ENCODE data around the gene KAT7.
"Not testable (repeated sequence)": the region's sequence is repeated elsewhere in the genome, so short reads cannot be mapped to it uniquely, and the experiment has no call there.

KAT7 gene

GRCh38 chr17:49788478-49789242, at the start of gene KAT7:
TSS of gene KAT7 (plus strand) at chr17:49788681. CDS start at chr17:49788835, 154 bp downstream.
- DNase-seq (ENCODE audit: low read depth) = peak; percentile 97

GRCh38 chr17:49739641-49740271, 48.7 kb upstream of the KAT7 start:
- peak; percentile 79 for DNase-seq (ENCODE audit: low read depth)

GRCh38 chr17:49741009-49741691, 47.3 kb upstream of the KAT7 start:
- DNase-seq (ENCODE audit: low read depth) = no peak

- no peak for DNase-seq (ENCODE audit: low read depth)
Observed at GRCh38 chr17:49741692-49742076, 46.8 kb upstream of the KAT7 start.

- DNase-seq (ENCODE audit: low read depth) = no peak
Observed at GRCh38 chr17:49742166-49742638, 46.3 kb upstream of the KAT7 start.

GRCh38 chr17:49745175-49746139, 43.0 kb upstream of the KAT7 start:
- no peak for DNase-seq (ENCODE audit: low read depth)

GRCh38 chr17:49746791-49747490, 41.5 kb upstream of the KAT7 start:
- DNase-seq (ENCODE audit: low read depth) = no peak

- no peak for DNase-seq (ENCODE audit: low read depth)
Observed at GRCh38 chr17:49747632-49748031, 40.8 kb upstream of the KAT7 start.

GRCh38 chr17:49748223-49748622, 40.3 kb upstream of the KAT7 start:
- DNase-seq (ENCODE audit: low read depth) = no peak

- DNase-seq (ENCODE audit: low read depth) = peak; percentile 7
Observed at GRCh38 chr17:49748791-49749190, 39.7 kb upstream of the KAT7 start.

- DNase-seq (ENCODE audit: low read depth) = no peak
Observed at GRCh38 chr17:49749730-49750129, 38.8 kb upstream of the KAT7 start.

GRCh38 chr17:49752508-49752907, 36.0 kb upstream of the KAT7 start:
- DNase-seq (ENCODE audit: low read depth) = no peak

GRCh38 chr17:49753959-49754391, 34.5 kb upstream of the KAT7 start:
- DNase-seq (ENCODE audit: low read depth) = no peak

GRCh38 chr17:49755663-49756283, 32.7 kb upstream of the KAT7 start:
- DNase-seq (ENCODE audit: low read depth) = no peak

- DNase-seq (ENCODE audit: low read depth) = no peak
Observed at GRCh38 chr17:49756323-49757150, 31.9 kb upstream of the KAT7 start.

GRCh38 chr17:49757151-49757777, 31.2 kb upstream of the KAT7 start:
- no peak for DNase-seq (ENCODE audit: low read depth)

- DNase-seq (ENCODE audit: low read depth) = not testable (repeated sequence)
Observed at GRCh38 chr17:49758464-49759010, 29.9 kb upstream of the KAT7 start.

- DNase-seq (ENCODE audit: low read depth) = no peak
Observed at GRCh38 chr17:49759203-49759602, 29.3 kb upstream of the KAT7 start.

GRCh38 chr17:49760296-49760695, 28.2 kb upstream of the KAT7 start:
- no peak for DNase-seq (ENCODE audit: low read depth)
